Testis (tissue), 3 donors: ENCODE data around the gene ACER1. TPM values are rescaled to one million over a fixed set of nuclear protein-coding genes. Genes with fewer than 3 reads are reported as not detected.
A peak's percentile ranks its signal among the peaks of the same experiment; 100 is the strongest.
"Not testable (repeated sequence)": the region's sequence is repeated elsewhere in the genome, so short reads cannot be mapped to it uniquely, and the experiment has no call there.

ENCODE experiments used
- DNase-seq: peaks from one replicate; pipeline ENCODE4 v3.0.0-alpha.2; 2019
- H3K27ac ChIP-seq, 2 donors: fragments of 200-600 bp; sonication (generic); one replicate each; pipeline ENCODE4 v1.5.1; 2019
- H3K27me3 ChIP-seq: fragments of 200-600 bp; sonication (generic); one replicate; pipeline ENCODE4 v1.5.1; 2019
- H3K36me3 ChIP-seq: fragments of 200-600 bp; sonication (generic); one replicate; pipeline ENCODE4 v1.5.1; 2017; ENCODE audit warnings: low read depth; ENCODE audit errors: missing control alignments
- H3K4me1 ChIP-seq: fragments of 200-600 bp; sonication (generic); one replicate; pipeline ENCODE4 v1.5.1; 2019
- H3K4me3 ChIP-seq, 2 donors: fragments of 200-600 bp; sonication (generic); one replicate each; pipeline ENCODE4 v1.5.1; 2017 to 2019
- H3K9me3 ChIP-seq: fragments of 200-600 bp; sonication (generic); one replicate; pipeline ENCODE4 v1.5.1; 2017
- POLR2A ChIP-seq: fragments of 450-650 bp; IDR thresholded peaks from one replicate; pipeline ENCODE4 v1.6.1; 2017; ENCODE audit warnings: antibody characterized with exemption, mild to moderate bottlenecking, moderate library complexity
- WGBS, 2 donors: methylation state at CpG; one replicate each; pipeline ENCODE4 v1.1.5; 2018; 5-methylcytosine and 5-hydroxymethylcytosine counted together
- intact Hi-C: fragments of 100-400 bp; cut with DNase I; formaldehyde crosslinking; loops from one replicate; pipeline ENCODE4 v1.15.1; 2023; ENCODE audit warnings: low total_unique reads
- polyA plus RNA-seq: library from polyadenylated mRNA; stranded (reverse); fragments of 350-450 nt; fragmentation: Illumina TruSeq; extraction: RNeasy Lipid Tissue Mini Kit (QIAGEN cat#74804); gene quantifications from one replicate; pipeline ENCODE4 v1.2.3, GENCODE V29; 2014; ENCODE audit warnings: low read depth, low replicate concordance; ENCODE audit not compliant: insufficient read depth
- total RNA-seq, 2 donors: library from RNA; depleted of rRNA; stranded (reverse); fragments of >200 nt; gene quantifications; one replicate each; pipeline ENCODE4 v1.2.3, GENCODE V29; 2016
- TF ChIP-seq, protein P1 (sequence below), 3 experiments: fragments of 450-650 bp in 2 of 3; fragments of 200-600 bp in 1 of 3; sonication (generic) in 1 of 3; IDR thresholded peaks; one replicate each; pipeline ENCODE4 v1.5.1; 2016 to 2019; ENCODE audit warnings: antibody characterized with exemption in 3 of 3, mild to moderate bottlenecking in 2 of 3, moderate library complexity in 1 of 3

ACER1 gene
- total and polyA plus RNA-seq, 3 donors from 2014 or later, result 0.39 to 1.0 (median 0.99) TPM

DNA sequence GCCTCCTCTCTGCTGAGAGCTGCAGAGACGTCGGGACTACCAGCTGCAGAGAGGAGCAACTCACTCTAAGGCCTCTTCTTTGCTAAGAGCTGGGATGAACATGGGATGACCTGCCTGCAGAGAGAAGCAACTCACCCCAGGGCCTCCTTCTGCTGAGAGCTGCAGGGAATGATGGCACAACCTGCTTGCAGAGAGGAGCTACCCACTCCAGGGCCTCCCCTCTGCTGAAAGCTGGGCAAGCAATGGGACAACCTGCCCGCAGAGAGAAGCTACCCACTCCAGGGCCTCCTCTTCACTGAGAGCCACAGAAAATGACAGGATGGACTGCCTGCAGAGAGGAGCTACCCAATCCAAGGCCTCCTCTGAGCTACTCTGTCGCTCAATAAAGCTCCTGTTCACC lies 46.7 kb downstream of the ACER1 start:
- Histone ChIP-seq H3K27me3 (no peaks in the 10 kb centered on the region), H3K36me3 (no peaks in the 10 kb centered on the region), H3K9me3 (no peaks in the 10 kb centered on the region), H3K27ac (no peak overlapping the region), H3K4me3 (no peak overlapping the region), H3K4me1 (no peaks in the 10 kb centered on the region)
- TF ChIP-seq POLR2A, result no peak
- TF ChIP-seq, protein P1, sequence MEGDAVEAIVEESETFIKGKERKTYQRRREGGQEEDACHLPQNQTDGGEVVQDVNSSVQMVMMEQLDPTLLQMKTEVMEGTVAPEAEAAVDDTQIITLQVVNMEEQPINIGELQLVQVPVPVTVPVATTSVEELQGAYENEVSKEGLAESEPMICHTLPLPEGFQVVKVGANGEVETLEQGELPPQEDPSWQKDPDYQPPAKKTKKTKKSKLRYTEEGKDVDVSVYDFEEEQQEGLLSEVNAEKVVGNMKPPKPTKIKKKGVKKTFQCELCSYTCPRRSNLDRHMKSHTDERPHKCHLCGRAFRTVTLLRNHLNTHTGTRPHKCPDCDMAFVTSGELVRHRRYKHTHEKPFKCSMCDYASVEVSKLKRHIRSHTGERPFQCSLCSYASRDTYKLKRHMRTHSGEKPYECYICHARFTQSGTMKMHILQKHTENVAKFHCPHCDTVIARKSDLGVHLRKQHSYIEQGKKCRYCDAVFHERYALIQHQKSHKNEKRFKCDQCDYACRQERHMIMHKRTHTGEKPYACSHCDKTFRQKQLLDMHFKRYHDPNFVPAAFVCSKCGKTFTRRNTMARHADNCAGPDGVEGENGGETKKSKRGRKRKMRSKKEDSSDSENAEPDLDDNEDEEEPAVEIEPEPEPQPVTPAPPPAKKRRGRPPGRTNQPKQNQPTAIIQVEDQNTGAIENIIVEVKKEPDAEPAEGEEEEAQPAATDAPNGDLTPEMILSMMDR (IDR thresholded peaks at IDR 0.05), result no peak
- WGBS, 2 donors, result 86 to 93% methylated on average over 4 of the region's 4 CpGs
- intact Hi-C loops, result no loop called here
- DNase-seq, result no peak

- H3K27ac ChIP-seq, H3K27me3 ChIP-seq, intact Hi-C loops, DNase-seq, H3K9me3 ChIP-seq, H3K36me3 ChIP-seq, H3K4me3 ChIP-seq: not testable (repeated sequence)
- H3K4me1 ChIP-seq, result peaks cover 13% of the 10 kb centered on the region
- 84% methylated on average over 6 of the region's 6 CpGs for WGBS, 2 donors
Measured at GRCh38 chr19:6282393-6282792, 51.0 kb downstream of the ACER1 start.

DNA sequence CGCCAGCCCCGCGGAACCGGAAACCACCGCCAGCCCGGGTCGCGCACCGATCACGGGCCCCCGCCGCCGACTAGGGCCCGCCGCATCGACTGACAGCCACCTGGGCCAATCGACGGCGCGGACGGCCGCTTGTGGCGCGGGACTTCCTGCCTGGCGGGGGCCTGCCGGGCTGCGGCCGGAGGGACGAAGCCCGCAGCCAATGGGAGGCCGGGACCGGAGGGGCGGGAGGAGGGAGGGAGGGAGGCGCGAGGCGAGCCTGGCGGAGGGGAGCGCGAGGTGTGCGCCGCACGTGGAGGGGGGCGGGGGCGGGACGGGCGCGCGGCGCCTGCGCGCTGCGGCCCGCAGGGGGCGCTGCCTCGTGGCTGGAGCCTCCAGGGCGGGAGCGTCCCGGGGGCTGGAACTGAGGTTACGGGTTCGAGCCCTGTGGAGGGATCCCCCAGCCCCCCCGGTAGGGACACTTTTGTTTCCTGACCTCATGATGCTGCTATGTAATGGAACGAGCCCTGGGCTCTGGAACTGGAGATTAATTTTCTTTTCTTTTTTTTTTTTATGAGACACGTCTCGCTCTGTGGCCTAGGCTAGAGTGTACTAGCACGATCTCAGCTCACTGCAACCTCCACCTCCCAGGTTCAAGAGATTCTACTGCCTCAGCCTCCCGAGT lies 53.4 kb downstream of the ACER1 start, which contains the start of gene MLLT1:
MLLT1 (minus strand) TSS at position 45 of the 661 bp plus-strand sequence. CDS start 191 bp downstream, outside the sequence.
- Histone ChIP-seq H3K4me3 (peak within 1 kb of the TSS; percentile 66 to 74), H3K9me3 (no peaks in the 10 kb centered on the region), H3K4me1 (peaks cover 17% of the 10 kb centered on the region), H3K27me3 (no peaks in the 10 kb centered on the region), H3K36me3 (no peaks in the 10 kb centered on the region), H3K27ac (peak within 1 kb of the TSS; percentile 55 to 75)
- DNase-seq, result peak; percentile 94
- TF ChIP-seq POLR2A, result no peak
- TF ChIP-seq, protein P1 (IDR thresholded peaks at IDR 0.05), result peak in 2 of 3 experiments; percentile 39 to 60
- 5 to 17% methylated on average over 13 to 52 of the region's 66 CpGs for WGBS, 2 donors
- intact Hi-C loops, result loop anchor here (5.0 kb wide), 1 partner anchor 58 kb away; no protein-coding TSS in a partner anchor

- Histone ChIP-seq H3K4me1 (peaks cover 17% of the 10 kb centered on the region), H3K4me3 (peak overlapping the region; percentile 66 to 74), H3K27me3 (no peaks in the 10 kb centered on the region), H3K27ac (peak overlapping the region; percentile 55 to 75), H3K9me3 (no peaks in the 10 kb centered on the region), H3K36me3 (no peaks in the 10 kb centered on the region)
- intact Hi-C loops, result loop anchor here (5.0 kb wide), 1 partner anchor 57 kb away; no protein-coding TSS in a partner anchor
- 1% methylated on average over 33 of the region's 59 CpGs; no CpG with 5 or more reads in 1 of the 2 donors for WGBS, 2 donors
- no peak for TF ChIP-seq POLR2A
- TF ChIP-seq, protein P1 (IDR thresholded peaks at IDR 0.05), result no peak
- no peak for DNase-seq
Measured at GRCh38 chr19:6279620-6279930, 53.8 kb downstream of the ACER1 start.

DNA sequence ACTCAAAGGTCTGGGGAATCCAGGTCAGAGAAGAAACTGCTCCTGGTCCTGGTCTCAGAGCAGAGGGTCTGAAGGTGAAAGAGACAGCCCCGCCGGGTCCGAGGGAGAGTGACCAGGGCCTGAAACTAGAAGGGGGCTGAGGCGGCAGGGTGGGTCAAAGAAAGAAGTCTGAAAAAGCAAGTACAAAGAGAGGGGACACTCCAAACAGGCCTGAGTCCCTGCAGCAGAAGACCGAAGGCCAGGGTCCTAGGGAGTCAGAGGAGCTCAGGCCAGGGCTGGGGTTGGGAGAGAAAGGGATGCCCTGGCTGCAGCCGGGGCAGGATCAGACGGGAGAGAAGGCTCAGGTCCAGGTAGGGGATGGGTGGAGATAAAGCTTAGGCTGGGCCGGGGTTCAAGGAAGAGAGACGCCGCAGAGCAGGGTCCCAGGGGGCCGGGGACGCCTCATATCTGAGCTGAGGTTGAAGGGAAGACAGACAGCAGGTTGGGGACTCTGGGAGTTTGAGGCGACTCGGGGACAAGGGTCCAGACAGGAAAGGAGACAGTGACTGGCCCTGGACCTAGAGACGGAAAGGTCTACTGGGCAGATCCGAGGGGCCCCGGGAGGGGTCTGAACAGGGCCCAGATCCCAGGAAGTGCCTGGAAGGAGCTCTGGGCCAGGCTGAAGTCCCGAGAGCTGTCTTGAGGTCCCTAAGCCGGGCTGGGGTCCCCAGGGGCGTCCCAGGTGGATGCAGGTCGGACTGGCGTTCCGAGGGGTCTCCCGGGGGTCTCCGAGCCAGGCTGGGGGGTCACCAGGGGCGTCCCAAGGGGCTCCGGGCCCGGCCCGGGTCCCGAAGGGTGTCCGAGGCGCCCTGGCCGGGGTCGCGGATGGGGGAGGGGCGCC lies 54.4 kb downstream of the ACER1 start:
- TF ChIP-seq, protein P1 (IDR thresholded peaks at IDR 0.05), result no peak
- no peak for TF ChIP-seq POLR2A
- intact Hi-C loops, result loop anchor here (5.0 kb wide), 1 partner anchor 57 kb away; no protein-coding TSS in a partner anchor
- Histone ChIP-seq H3K4me3 (peak overlapping the region; percentile 66 to 74), H3K27me3 (no peaks in the 10 kb centered on the region), H3K36me3 (no peaks in the 10 kb centered on the region), H3K9me3 (no peaks in the 10 kb centered on the region), H3K4me1 (peaks cover 23% of the 10 kb centered on the region), H3K27ac (peak overlapping the region; percentile 55 to 75)
- no peak for DNase-seq
- 10 to 11% methylated on average over 22 to 36 of the region's 36 CpGs for WGBS, 2 donors
